Measurements from ENCODE around the gene ASB1.
A peak's percentile ranks its signal among the peaks of the same experiment; 100 is the strongest.

The ASB1 gene

DNA sequence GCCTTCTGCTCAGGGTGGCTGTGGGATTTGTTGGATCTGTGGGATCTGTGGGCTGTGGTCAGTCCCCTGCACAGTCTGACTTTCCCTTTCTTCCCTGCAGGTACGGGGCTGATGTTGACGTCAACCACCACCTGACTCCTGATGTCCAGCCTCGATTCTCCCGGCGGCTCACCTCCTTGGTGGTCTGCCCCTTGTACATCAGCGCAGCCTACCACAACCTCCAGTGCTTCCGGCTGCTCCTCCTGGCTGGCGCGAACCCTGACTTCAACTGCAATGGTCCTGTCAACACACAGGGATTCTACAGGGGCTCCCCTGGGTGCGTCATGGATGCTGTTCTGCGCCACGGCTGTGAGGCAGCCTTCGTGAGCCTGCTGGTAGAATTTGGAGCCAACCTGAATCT is 17.5 kb downstream of the ASB1 start:
- no peak for DNase-seq (ENCODE audit: low read depth)

DNA sequence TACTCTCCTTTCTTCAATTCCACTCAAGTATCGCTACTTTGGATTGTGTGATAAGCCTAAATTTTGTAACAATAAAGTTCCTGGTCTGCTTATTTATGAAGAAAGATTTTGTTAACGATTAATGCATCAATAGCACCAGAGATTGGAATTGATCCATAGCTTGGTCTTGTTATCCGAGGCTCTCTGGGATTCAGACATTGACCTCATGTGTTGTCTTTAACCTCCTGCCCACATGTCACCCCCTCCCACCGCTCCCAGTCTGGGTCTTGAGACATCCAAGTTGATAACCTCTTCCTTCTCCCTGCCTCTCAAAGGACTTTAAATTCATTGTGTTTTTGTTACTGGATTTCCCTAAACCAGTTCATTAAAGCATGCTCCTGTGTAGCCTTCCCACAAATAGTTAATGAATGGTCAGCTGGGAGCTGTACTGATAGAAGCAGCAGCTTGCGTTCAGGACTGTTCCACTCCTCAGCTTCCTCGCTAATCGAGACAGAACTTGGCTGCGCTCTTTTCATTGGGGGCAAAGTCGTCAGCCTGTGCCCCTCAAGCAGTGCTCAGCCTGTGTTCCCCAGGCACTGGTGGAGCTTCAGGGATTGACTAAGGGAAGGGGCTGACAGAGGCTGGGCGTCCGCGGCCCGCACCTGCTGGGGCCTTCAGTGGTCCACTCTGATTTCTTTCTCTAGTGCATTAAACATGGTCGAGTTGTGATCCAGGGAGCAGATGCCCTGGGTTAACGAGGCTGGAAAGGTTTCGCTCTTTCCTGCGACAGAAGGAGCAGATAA is 18.9 kb downstream of the ASB1 start:
- DNase-seq (ENCODE audit: low read depth), result no peak

DNA sequence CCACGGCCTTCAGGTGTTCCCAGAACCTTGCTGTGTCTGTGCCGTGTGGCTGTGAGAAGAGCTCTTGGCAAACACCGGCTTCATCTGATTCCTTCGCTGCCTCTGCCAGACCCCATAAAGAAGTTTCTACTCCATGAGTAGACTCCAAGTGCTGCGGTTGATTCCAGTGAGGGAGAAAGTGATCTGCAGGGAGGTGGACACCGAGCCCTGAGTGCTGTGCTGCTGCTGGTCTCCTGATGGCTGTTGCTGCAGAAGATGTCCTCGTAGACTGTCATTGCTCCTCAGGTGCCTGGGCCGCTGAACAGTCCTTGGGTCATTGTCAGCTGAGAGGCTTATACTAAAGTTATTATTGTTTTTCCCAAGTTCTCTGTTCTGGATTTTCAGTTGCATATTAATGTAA is 19.6 kb downstream of the ASB1 start:
- no peak for DNase-seq (ENCODE audit: low read depth)

DNA sequence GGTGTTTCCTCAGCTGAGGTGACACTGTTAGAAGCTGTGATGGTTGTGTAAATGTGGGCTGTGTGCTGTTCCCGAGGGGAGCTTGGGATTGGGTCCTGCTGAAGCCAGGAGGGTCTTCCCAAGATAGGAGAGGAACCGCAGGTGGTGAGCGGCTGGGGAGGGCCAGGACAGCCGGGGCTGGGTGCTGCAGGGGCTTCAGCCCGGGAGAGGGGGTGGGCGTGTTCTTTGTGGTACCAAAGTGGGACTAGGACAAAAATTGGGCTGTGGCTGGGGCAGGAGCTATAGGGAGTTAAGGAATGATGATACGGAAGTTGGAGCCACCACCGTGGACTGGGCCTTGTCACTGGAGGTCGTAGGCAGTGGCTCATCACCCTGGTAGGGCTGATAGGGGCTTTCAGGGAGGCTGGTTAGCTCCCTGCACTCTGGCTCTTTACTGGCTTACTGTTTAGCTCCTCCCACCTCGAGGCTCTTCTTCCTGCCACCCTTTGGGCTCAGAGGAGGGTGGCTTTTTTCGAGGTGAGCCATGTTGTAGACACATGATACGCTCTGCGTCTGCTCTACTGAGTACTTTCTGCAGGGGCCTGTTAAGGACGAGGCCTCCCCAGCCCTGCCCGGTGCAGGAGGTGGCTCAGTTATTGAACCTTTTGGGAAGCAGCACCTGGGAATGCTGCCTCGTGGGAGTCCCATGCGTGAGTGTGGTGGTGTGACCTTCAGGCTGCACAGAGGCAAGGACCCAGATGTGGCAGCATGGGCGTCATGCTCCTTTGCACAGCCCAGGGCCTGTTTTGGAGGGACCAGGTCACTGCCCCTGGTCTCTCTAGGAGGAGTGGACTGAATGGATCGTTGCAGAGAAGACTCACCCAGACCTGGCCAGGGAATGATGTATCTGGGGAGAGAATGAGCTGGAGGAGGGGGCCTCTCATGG is 21.6 kb downstream of the ASB1 start:
- DNase-seq (ENCODE audit: low read depth), result no peak

DNA sequence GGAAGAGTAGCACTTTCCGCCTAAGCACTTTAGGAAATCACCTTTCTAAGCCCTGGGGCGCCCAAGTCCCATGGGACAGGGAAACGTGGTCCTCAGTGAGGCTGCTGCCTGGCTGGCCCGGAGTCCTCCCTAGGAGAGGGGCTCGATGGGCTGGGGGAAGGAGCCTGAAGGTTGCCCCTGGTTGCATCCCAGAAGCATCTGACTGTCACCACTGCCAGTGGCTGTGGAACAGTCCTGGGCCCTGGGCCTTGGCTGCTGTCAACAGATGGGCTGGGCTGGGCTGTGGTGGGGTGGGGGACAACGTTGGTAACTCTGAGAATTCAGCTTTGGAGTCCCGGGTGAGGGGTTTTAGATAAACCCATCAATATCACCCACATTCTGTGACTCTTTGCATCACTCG is 22.5 kb downstream of the ASB1 start:
- DNase-seq (ENCODE audit: low read depth), result no peak

DNA sequence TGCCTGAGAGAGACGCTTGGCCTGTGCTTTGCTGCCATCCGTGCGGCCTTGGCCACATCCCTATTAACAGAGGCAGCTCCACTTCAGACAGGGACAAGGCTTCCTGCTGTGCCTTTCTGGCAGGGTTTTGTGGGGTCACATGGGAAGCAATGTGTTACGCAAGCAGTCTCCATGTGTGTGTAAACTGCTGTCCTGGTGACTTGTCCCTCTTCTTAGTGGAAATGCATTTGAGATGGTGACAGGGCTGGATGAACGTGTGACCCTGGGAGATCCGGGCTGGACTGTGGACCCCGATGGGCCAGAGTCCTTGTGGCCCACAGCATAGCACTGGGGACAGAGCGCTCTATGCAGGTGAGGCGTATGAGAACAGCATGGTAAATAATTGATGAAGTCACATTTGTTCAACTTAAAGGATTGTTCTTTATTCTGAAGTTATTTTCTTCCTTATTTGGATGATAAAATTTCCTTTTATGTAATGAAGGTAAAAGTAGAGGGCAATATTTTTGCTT is 23.2 kb downstream of the ASB1 start:
- DNase-seq (ENCODE audit: low read depth), result no peak

DNA sequence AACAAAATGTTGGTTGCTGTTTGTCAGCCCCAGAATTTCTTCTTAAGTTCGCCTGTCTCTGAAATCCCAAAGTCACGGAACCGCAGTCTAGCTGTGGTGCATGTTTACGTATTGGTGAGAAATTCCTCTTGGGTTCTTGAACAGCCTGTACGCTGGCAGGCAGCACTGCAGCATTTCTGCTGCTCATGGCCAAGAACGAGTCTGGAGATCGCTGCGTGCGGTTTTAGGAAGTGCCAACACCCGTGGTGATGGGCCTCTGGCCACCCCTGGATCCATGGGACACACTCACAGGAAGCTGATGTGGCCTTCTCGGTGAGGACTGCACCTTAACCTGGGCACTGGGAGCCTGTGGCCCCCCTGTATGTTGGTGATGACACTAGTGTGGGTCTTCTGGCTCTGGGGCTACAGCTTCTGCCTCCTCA is 23.7 kb downstream of the ASB1 start:
- DNase-seq (ENCODE audit: low read depth), result no peak

DNA sequence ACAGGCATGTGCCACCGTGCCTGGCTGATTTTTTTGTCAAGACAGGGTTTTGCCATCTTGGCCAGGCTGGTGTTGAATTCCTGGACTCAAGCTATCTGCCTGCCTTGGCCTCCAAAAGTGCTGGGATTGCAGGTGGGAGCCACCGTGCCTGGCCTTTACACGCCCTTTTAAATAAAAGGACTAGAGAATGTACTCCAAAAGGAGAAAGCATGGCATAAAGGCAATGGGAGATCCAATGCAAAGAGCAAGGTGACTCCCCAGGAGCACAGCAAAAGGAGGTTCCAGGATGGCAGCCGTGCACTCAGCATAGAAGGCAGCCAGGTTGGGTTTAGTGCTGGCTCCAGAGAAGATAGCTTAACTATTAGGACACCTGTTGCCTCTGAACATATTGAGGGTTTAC is 27.1 kb downstream of the ASB1 start:
- DNase-seq (ENCODE audit: low read depth), result no peak

DNA sequence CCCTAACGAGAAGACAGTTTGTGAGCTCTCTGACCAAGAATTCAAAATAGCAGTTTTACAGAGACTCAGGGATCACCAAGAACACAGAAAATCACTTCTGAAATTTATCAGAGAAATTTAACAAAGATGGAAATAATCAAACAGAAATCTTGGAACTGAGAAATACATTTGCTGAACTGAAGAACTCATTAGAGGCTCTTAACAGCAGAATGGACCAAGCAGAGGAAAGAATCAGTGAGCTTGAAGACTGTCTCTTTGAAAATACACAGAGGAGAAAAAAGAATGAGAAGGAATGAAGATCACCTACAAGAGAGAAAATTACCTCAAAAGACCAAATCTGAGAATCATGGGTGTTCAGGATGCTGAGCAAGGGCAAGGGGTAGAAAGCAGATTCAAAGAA is 29.7 kb downstream of the ASB1 start:
- DNase-seq (ENCODE audit: low read depth), result no peak

DNA sequence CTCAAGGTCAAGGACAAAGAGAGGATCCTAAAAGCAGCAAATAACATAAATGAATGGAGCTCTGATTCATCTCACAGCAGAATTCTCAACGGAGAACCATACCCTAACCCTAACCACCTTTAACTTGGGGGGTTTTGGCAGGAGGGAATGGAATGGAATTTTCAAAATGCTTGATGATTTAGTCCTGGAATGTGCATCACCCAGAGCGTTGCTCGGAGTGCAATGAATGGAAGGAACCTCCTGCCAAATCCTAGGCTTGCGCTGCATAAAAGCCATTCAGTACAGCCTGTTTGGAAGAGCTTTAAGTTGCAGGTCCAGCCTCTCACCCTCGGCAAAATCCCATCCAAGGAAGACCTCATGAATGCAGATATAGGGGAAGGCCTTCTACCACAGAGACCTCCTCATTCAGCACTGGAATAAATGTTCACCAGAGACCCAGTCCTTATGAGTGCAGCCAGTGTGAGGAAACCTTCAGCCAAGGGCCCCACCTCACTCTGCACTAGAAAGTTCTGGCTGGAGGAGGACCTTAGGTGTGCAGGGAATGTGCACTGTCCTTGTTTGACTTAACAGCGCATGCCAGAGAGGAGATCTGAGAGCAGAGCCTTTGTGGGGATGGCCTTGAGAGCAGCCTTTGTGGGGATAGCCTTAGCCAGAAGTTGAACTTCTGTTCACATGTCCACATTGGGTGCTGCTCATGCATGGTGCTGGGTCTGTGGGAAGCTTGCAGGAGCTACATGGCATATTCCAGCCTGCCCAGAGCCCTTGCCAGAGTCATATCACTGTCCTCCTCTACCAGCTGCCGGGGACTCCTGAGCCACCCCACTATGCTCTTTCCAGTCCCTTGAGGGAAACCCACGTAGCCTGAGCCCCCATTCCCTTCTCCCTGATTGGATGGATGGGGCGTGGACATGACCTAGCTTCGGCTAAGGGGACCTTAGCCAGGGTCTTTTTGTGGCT is 30.5 kb downstream of the ASB1 start:
- no peak for DNase-seq (ENCODE audit: low read depth)

DNA sequence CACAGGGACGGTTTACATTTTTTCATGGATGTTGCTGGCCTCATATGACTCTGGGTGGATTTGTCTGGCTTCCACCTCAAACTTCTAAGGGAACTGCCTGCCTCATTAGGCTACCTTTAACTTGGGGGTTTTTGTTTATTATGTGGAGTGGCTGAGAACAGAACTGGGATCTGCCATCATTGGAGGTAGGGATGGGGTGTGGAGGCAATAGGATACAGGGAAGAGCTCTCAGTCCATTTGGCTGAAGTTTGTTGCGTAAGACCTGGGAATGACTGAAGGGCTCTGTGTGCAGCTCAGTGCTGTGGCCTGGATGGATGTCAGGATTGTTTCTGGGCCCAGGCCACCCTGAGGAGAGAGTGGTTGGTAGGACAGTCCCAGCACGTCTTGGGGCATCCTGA is 31.2 kb downstream of the ASB1 start:
- DNase-seq (ENCODE audit: low read depth), result no peak

DNA sequence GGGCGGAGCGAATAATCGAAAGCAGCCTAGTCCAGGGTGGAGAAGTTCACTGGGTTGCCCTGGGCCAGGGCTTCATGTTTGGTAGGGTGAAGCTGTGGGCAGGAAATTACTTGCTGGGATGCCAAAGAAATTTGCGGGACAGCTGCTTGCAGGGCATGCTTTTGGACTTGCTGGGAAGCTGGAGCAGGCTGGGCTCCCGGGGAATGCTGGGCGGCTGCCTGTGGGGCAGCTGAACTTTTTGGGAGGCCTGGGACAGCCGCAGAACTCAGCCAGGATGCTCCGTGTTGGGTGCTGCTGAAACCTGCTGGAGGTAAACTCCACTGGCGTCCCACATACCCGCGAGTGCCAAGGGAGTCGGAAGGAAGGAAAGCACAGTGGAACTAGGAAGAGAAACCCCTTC is 31.9 kb downstream of the ASB1 start:
- no peak for DNase-seq (ENCODE audit: low read depth)

DNA sequence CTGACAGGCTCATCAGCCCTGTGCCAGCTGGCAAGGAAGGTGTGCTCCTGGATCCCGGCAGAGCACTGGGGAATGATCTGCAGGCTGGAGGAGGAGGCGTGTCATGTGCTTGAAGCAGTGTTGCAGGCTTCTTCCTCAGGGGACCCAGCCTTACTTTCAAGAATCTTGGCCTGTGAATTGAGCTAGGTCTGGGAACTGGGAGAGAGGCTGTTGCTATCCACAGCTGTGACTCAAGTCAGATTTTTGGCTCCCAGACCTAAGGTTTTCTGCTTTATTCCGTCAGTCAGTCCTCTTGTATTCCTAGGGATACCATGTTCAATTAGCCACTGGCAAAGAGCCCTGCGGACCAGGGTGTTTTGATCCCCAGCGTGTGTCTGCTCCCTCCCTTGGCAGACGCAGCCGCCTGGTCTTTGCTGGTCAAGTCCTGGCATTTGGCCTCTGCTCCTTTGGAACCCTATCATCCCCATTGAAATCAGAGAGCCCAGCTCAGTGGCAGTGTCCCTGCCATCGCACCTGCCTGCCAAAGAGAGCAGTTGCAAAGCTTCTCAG is 32.4 kb downstream of the ASB1 start:
- DNase-seq (ENCODE audit: low read depth), result peak; percentile 86

DNA sequence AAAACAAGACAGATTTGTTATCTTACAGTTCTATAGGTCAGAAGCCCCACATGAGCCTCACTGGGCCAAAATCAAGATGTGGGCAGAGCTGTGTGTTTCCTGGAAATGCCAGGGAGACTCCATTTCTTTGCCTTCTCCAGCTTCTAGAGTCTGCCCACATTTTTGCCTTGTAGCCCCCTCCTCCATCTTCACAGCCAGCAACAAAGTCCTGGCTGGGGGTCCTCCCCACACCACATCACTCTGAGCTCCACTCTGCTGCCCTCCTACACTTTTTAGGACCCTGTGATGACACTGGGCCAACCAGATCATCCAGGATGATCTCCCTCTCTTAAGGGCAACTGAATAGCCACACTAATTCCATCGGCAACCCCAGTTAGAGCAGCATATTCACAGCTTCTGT is 34.3 kb downstream of the ASB1 start:
- no peak for DNase-seq (ENCODE audit: low read depth)

DNA sequence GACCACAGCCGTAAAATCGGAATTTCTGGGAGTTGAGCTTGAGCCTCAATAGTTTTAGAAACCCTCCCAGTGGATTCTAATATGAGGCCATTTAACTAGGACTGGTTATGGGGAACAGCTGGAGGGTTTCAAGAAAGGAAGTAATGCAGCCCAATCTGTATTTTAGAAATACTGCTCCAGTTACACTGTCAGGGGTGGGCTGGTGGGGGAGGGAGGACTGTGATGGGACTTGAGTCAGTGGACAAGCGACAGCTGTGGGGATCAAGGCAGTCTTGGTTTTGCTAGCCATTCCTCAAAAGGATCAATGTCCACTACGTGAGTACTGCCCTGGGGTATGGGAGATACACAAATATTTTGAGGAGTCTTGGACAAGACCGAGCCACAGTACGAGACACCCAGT is 34.8 kb downstream of the ASB1 start:
- DNase-seq (ENCODE audit: low read depth), result no peak

DNA sequence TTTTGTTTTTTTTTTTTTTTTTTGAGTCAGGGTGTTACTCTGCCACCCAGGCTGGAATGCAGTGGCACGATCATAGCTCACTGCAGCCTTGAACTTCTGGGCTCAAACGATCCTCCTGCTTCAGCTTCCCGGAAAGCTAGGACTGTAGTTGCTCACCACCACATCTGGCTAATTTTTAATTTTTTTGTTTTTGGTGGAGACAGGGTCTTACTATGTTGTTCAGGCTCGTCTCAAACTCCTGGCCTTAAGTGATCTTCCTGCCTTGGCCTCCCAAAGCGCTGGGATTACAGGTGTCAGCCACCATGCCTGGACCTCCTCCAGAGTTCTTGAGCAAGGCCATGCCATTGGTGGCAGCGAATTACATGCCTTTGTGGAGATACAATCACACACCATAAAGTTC is 35.2 kb downstream of the ASB1 start:
- DNase-seq (ENCODE audit: low read depth), result no peak

DNA sequence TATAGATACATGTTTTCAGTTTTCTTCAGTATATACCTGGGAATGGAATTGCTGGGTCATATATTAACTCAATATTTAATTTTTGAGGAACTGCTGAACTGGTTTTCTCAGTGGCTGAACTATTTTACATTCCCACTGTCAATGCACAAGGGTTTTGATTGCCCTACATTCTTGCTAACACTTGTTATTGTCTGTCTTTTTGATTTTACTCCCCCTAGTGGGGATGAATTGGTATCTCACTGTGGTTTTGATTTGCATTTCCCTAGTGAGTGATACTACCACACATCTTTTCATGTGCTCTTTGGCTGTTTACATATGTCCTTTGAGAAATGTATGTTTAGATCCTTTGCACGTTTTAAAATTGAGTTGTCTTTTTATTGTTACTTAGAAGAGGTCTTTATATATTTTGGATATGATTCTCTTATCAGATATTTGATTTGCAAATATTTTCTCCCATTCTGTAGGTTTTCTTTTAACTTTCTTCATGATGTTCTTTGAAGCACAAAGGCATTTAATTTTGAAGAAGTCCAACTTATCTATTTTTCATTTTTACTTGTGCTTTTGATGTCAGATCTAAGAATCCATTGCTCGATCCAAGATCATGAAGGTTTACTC is 36.2 kb downstream of the ASB1 start:
- peak; percentile 36 for DNase-seq (ENCODE audit: low read depth)

DNA sequence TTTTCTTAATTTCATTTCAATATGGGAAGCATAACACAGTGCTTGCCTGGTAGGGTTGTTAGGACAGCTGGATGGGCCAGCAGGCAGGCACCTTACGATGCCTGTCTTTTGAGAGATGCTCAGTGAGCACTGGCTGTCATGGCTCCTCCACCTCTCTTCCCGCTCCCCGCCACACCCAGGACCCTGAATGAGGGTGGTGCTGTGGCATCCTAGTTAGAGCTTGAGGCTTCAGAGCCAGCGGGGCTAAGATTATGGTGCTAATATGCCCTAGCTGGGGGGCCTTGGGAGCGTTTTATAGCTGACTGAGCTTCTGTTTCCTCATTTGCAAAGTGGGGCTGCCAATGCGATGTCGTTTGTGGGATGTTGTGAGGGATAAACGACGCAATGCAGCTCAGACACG is 37.7 kb downstream of the ASB1 start:
- DNase-seq (ENCODE audit: low read depth), result no peak

DNA sequence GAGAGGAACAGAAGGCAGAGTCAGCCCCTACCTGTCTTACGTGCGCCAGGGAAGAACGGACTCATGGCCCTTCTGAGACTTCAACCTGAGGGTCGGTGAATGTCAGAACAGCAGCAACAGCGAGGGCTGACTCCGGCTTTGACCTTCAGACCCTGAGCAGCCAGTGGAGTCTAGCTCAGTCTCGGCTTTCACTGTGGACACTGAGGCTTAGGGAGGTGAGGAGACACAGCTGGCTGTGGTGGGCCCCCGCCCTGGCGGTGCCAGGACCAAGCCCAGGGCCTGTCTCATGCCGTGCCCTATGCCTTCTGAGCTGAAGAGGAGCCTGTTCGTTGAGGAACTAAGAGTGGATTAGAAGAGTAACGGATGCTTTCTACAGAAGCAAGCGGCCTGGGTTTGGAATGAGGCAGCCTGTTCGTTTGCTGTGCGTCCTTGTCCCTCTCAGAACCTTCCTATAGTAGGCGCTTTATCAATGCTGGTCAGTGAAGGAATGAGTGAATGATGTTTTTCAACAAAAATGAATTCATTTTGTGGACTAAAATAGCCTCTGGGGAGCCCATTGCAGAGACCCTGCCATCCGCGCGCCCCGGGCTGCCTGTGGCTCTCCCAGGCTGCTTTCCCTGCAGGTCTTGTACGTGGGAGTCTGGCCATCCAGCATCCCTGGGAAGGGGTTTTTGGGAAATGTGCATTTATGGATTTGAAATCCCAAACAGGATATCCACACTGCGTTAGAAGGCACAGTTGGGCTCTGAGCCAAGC is 38.9 kb downstream of the ASB1 start:
- no peak for DNase-seq (ENCODE audit: low read depth)

DNA sequence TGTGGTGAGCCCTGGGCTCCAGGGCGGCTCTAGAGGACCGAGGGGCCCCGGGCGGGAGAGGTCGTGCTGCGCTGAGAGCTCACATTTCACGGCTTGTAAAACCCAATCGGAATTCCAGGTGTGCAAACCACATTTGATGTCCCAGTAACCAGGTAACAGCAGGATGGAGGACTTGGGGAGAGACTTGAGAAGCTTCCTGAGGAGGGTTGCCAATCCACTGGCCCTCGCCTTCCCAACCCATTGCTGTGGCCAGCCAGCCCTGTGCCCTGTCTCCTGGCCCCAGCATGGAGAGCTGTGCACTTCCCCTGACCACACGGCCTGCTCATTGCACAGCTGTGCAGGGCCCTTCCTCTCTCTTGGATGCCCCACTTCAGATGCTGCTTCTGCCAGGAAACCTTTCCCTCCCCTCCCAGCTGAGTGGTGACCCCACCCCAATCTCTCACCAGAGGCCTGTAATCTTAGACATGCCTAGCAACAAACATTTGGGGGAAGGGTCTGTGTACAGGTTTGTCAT is 39.6 kb downstream of the ASB1 start:
- DNase-seq (ENCODE audit: low read depth), result no peak
